Ovary (tissue), 9 donors: ENCODE data around the gene BLVRA. TPM values are rescaled to one million over a fixed set of nuclear protein-coding genes. Genes with fewer than 3 reads are reported as not detected.
"Not testable (repeated sequence)": the region's sequence is repeated elsewhere in the genome, so short reads cannot be mapped to it uniquely, and the experiment has no call there.

Experiments
- DNase-seq, 5 donors: peaks; one replicate each; pipeline ENCODE4 v3.0.0-alpha.2; 2019 to 2020
- H3K27ac ChIP-seq, 2 donors: fragments of 200-600 bp; one replicate each; pipeline versions ENCODE4 v1.5.1 to v1.8.0; 2019 to 2022
- H3K27me3 ChIP-seq: fragments of 200-600 bp; one replicate; pipeline ENCODE4 v1.8.0; 2022
- H3K36me3 ChIP-seq: fragments of 200-600 bp; sonication (generic); one replicate; pipeline ENCODE4 v1.5.1; 2019
- H3K4me1 ChIP-seq: one replicate; pipeline ENCODE4 v1.8.1; 2013; ENCODE audit warnings: mild to moderate bottlenecking, moderate library complexity; ENCODE audit not compliant: insufficient read depth
- H3K4me3 ChIP-seq: fragments of 200-600 bp; sonication (generic); one replicate; pipeline ENCODE4 v1.5.1; 2017
- H3K9me3 ChIP-seq, 2 donors: fragments of 200-600 bp in 1 of 2; sonication (generic) in 1 of 2; one replicate each; pipeline versions ENCODE4 v1.5.1 to v1.8.1; 2013 to 2019; ENCODE audit warnings: mild to moderate bottlenecking in 1 of 2, moderate library complexity in 1 of 2
- CTCF ChIP-seq, 3 donors: fragments of 450-650 bp in 2 of 3; fragments of 200-600 bp in 1 of 3; IDR thresholded peaks; one replicate each; pipeline versions ENCODE4 v1.5.1 to v1.8.0; 2016 to 2022; ENCODE audit warnings: antibody characterized with exemption in 3 of 3, mild to moderate bottlenecking in 1 of 3
- EP300 ChIP-seq: sonication (generic); formaldehyde crosslinking; IDR thresholded peaks from one replicate; pipeline ENCODE4 v1.6.1; 2017; ENCODE audit warnings: antibody characterized with exemption
- POLR2A ChIP-seq: fragments of 450-650 bp; IDR thresholded peaks from one replicate; pipeline ENCODE4 v1.6.1; 2017; ENCODE audit warnings: antibody characterized with exemption, mild to moderate bottlenecking, moderate library complexity
- WGBS, 3 donors: extraction: QIAGEN DNeasy Blood & Tissue Kit in 1 of 3; methylation state at CpG; one replicate each; pipeline versions ENCODE4 v1.1.5 to v1.1.7; 2013 to 2017; 5-methylcytosine and 5-hydroxymethylcytosine counted together
- intact Hi-C, 4 donors: fragments of 100-400 bp; cut with DNase I; formaldehyde crosslinking; loops; one replicate each; pipeline versions ENCODE4 v1.11.0 to v1.15.1; 2022 to 2023
- polyA plus RNA-seq, 2 donors: library from polyadenylated mRNA; stranded (reverse); fragments of 200-250 nt in 1 of 2; fragments of 350-450 nt in 1 of 2; fragmentation: Illumina TruSeq in 1 of 2; extraction: RNeasy Lipid Tissue Mini Kit (QIAGEN cat#74804) in 1 of 2; gene quantifications; one replicate each; pipeline ENCODE4 v1.2.3, GENCODE V29; 2013 to 2014
- total RNA-seq, 7 donors: library from RNA; depleted of rRNA in 2 of 7; stranded (reverse); fragments of >200 nt in 2 of 7; fragmentation: NEBNext Ultra II Directional in 3 of 7; extraction: Animal tissue kit (Norgen Biotek cat#: 25700) in 3 of 7; gene quantifications; one replicate each; pipeline versions ENCODE4 v1.1.0 to v1.2.4, GENCODE V29; 2016 to 2023
- donor health status: DM: no; HTN: no; CAD: no; lungs with moderate emphysema.
- donor health status: DM: no; HTN: no; CAD: no.
- donor health status: Bipolar disorder and iron deficiency.
- donor health status: DM: yes; HTN: yes; CAD: no.
- donor health status: DM: no; HTN: no; CAD: no.
- donor health status: DM: yes; HTN: yes; CAD: no.

The BLVRA gene
- total and polyA plus RNA-seq, 9 donors = 47.6 to 75.1 (median 65.2) TPM

- Histone ChIP-seq H3K27me3 (no peaks in the 10 kb centered on the region), H3K4me3 (no peak overlapping the region), H3K27ac (no peak overlapping the region), H3K4me1 (peaks cover 3% of the 10 kb centered on the region), H3K36me3 (no peaks in the 10 kb centered on the region), H3K9me3 (no peaks in the 10 kb centered on the region)
- TF ChIP-seq CTCF (IDR thresholded peaks at IDR 0.05) (no peak), EP300 (no peak), POLR2A (no peak)
- no peak for DNase-seq
- intact Hi-C loops = loop anchor here in 1 of 4 donors (5.0 kb wide), 1 partner anchor 110 kb away; no protein-coding TSS in a partner anchor
- WGBS, 3 donors = 12 to 59% (median 44%) methylated on average over 1 of the region's 1 CpG
Measured at GRCh38 chr7:43727494-43727893, 31.0 kb upstream of the BLVRA start.

- Histone ChIP-seq H3K27ac (peak within 1 kb of the TSS; percentile 46 to 54), H3K27me3 (no peaks in the 10 kb centered on the region), H3K4me1 (peaks cover 3% of the 10 kb centered on the region), H3K36me3 (no peaks in the 10 kb centered on the region), H3K4me3 (peak within 1 kb of the TSS; percentile 75), H3K9me3 (no peaks in the 10 kb centered on the region)
- TF ChIP-seq POLR2A = peak; percentile 30
- TF ChIP-seq EP300 = no peak
- peak; percentile 80 to 89 (median 83) for DNase-seq
- WGBS, 3 donors = 0 to 1% (median 1%) methylated on average over 47 to 66 of the region's 66 CpGs
- intact Hi-C loops = loop anchor here in 1 of 4 donors (5.0 kb wide), 1 partner anchor 108 kb away; no protein-coding TSS in a partner anchor
Measured at GRCh38 chr7:43729214-43729923, 29.1 kb upstream of the BLVRA start, which contains the start of gene COA1. Gene COA1 (minus strand): TSS chr7:43729523. CDS start chr7:43648614, 80,909 bp downstream.

GRCh38 chr7:43729924-43730248 lies 28.6 kb upstream of the BLVRA start:
- intact Hi-C loops = loop anchor here in 1 of 4 donors (5.0 kb wide), 1 partner anchor 107 kb away; no protein-coding TSS in a partner anchor
- Histone ChIP-seq H3K4me3 (peak overlapping the region; percentile 75), H3K36me3 (no peaks in the 10 kb centered on the region), H3K4me1 (peaks cover 1% of the 10 kb centered on the region), H3K27ac (peak overlapping the region; percentile 46 to 54), H3K27me3 (no peaks in the 10 kb centered on the region), H3K9me3 (no peaks in the 10 kb centered on the region)
- DNase-seq = no peak
- 14 to 20% (median 15%) methylated on average over 4 of the region's 4 CpGs for WGBS, 3 donors
- no peak for TF ChIP-seq CTCF (IDR thresholded peaks at IDR 0.05)
- no peak for TF ChIP-seq POLR2A
- TF ChIP-seq EP300 = no peak

- H3K4me3 ChIP-seq, H3K4me1 ChIP-seq, H3K36me3 ChIP-seq, H3K9me3 ChIP-seq, DNase-seq, intact Hi-C loops, H3K27ac ChIP-seq, H3K27me3 ChIP-seq: not testable (repeated sequence)
- 71 to 77% (median 71%) methylated on average over 3 of the region's 3 CpGs for WGBS, 3 donors
Measured at GRCh38 chr7:43731494-43731893, 27.0 kb upstream of the BLVRA start.

- H3K27ac ChIP-seq, H3K36me3 ChIP-seq, intact Hi-C loops, H3K4me1 ChIP-seq, H3K9me3 ChIP-seq, H3K4me3 ChIP-seq, H3K27me3 ChIP-seq: not testable (repeated sequence)
- WGBS, 3 donors = 27 to 33% (median 32%) methylated on average over 18 of the region's 18 CpGs
- DNase-seq = peak in 1 of 5 donors; percentile 23
Measured at GRCh38 chr7:43734575-43735332, 23.7 kb upstream of the BLVRA start.
